Cardiac fibroblast (primary cell): ENCODE measurements around the gene FAM118A.

Experiments
- DNase-seq, 2 donors: peaks; one replicate each; pipeline versions ENCODE4 v3.0.0 to v3.0.0-alpha.2; 2010; ENCODE audit warnings: low read depth in 2 of 2
- H3K4me3 ChIP-seq, 2 donors: replicated peaks in 1 of 2; 1 replicate in 1 of 2; 2 replicates in 1 of 2; pipeline ENCODE4 v1.5.1; 2011; ENCODE audit warnings: low read depth in 2 of 2, low read length in 2 of 2, mild to moderate bottlenecking in 2 of 2, moderate library complexity in 1 of 2
- TF ChIP-seq, protein P1 (sequence below): IDR thresholded peaks from one replicate; pipeline ENCODE4 v1.5.1; 2011; ENCODE audit warnings: low read depth, mild to moderate bottlenecking, low read length, inconsistent platforms

Gene FAM118A

DNA sequence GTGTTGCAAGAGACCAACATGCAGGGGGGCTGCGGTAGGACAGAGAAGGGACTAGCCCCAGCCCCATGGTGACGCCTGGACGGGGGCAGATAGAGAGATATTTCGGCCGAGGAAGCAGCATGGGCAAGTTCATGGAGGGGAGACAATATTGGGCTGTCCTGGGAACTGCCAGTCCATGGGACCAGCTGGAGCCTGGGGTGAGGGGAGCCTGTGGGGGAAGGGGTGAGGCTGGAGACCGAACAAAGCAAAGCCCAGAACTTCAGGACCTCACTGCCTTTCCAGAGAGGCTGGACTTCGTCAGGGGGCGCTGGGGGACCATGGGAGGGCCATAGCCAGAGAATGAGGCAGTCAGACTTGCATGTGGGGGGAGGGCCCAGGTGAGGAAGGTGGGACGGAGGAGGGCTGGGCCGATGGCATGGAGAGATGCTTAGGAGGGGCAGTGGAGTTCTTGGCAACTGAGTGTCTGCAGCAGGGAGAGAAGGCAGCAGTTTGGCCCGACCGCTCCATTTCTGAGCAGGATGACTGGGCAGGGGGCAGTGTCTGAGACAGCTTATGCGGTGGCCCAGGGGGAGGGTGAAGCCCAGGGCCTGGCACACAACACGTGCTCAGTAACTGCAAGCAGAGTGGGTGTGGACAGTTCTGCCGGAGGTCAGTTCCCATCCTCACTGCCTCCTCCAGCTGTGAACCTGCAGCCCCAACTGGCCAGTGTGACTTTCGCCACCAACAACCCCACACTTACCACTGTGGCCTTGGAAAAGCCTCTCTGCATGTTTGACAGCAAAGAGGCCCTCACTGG is 24.3 kb upstream of the FAM118A start:
- DNase-seq = no peak
- H3K4me3 ChIP-seq = no peak overlapping the region

DNA sequence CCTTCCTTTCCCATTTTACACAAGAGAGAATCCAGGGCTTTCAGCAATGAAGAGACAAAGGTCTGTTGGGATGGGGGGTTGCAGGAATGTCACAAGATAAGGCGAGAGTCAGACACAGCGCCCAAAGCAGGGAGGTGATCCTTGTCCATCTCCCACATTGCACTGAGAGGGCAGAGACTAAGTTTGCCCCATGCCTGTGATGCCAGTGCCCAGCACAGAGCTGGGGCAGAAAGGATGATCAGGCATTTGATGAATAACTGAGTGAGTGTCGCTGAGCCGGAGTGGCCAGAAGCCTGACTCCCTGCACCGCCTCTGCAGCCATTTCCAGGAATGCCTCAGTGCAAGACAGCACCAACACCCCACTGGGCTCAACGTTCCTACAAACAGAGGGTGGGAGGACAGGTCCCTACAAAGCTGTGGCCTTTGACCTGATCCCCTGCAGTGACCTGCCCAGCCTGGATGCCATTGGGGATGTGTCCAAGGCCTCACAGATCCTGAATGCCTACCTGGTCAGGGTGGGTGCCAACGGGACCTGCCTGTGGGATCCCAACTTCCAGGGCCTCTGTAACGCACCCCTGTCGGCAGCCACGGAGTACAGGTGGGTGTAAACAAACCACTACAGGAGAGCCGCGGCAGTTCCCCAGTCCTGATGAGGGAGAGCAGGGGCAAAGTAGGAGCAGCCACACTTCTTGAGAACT is 22.7 kb upstream of the FAM118A start:
- H3K4me3 ChIP-seq = no peak overlapping the region
- TF ChIP-seq, protein P1, sequence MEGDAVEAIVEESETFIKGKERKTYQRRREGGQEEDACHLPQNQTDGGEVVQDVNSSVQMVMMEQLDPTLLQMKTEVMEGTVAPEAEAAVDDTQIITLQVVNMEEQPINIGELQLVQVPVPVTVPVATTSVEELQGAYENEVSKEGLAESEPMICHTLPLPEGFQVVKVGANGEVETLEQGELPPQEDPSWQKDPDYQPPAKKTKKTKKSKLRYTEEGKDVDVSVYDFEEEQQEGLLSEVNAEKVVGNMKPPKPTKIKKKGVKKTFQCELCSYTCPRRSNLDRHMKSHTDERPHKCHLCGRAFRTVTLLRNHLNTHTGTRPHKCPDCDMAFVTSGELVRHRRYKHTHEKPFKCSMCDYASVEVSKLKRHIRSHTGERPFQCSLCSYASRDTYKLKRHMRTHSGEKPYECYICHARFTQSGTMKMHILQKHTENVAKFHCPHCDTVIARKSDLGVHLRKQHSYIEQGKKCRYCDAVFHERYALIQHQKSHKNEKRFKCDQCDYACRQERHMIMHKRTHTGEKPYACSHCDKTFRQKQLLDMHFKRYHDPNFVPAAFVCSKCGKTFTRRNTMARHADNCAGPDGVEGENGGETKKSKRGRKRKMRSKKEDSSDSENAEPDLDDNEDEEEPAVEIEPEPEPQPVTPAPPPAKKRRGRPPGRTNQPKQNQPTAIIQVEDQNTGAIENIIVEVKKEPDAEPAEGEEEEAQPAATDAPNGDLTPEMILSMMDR = no peak
- DNase-seq = no peak

More for the DNA sequence above, 24.3 kb upstream of the FAM118A start:
- TF ChIP-seq, protein P1 = no peak

DNA sequence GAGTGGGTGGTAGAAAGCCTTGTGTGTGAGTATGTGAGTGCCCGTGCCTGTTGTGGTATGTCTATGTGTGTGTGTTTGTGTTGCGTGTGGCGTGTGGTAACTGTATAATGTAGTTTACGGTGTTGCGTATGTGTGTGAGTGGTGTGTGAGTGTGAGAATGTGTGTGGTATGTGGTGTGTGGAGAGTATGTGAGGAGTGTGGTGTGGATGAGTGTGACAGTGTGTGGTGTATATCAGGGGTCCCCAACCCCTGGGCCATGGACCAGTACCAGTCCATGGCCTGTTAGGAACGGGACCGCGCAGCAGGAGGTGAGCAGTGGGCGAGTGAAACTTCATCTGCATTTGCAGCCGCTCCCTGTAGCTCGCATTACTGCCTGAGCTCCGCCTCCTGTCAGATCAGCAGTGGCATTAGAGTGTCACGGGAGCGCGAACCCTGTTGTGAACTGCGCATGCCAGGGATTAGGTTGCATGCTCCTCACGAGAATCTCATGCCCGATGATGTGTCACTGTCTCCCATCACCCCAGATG is 19.3 kb upstream of the FAM118A start:
- TF ChIP-seq, protein P1 = no peak
- peak; percentile 42 to 50 for DNase-seq
- no peak overlapping the region for H3K4me3 ChIP-seq

DNA sequence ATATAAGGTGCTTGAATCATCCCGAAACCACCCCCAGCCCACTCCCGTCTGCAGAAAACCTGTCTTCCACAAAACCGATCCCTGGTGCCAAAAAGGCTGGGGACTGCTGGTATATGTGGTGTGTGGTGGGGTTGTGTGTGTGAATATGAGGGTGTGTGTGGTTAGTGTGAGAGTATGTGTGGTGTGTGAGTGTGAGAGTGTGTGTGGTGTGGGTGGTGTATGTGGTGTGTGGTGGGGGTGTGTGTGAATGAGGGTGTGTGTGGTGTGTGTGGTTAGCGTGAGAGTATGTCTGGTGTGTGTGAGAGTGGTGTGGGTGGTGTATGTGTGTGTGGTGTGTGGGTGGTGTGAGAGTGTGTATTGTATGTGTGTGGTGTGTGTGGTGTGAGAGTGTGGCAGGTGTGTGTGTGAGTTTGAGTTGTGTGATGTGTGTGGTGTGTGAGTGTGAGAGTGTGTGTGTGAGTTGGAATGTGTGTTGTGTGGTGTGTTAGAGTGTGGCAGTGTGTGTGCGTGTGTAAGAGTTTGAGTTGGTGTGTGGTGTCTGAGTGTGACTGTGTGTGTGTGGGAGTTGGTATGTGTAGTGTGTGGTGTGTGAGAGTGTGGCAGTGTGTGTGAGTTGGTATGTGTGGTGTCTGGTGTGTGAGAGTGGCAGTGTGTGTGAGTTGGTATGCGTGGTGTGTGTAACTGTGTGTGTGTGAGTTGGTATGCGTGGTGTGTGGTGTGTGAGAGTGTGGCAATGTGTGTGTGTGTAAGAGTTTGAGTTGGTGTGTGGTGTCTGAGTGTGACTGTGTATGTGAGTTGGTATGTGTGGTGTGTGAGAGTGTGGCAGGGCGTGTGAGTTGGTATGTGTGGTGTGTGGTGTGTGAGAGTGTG is 18.4 kb upstream of the FAM118A start:
- TF ChIP-seq, protein P1 = no peak
- DNase-seq = no peak
- no peak overlapping the region for H3K4me3 ChIP-seq

DNA sequence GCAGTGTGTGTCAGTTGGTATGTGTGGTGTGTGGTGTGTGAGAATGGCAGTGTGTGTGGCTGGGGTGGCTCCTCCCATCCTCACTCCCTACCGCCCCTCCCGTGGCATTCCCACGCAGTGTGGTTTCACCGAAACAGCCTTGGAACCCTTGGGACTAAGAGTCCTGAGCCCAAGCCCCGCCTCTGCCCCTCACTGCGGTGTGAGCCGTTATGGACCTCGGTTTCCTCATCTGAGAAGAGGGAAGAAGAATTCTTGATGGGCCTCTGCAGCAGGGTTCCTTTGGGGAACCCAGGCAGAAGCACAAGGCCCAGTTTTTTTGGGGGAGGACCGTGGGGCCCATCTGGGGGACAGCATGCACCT is 17.8 kb upstream of the FAM118A start:
- TF ChIP-seq, protein P1 = no peak
- no peak for DNase-seq
- no peak overlapping the region for H3K4me3 ChIP-seq

DNA sequence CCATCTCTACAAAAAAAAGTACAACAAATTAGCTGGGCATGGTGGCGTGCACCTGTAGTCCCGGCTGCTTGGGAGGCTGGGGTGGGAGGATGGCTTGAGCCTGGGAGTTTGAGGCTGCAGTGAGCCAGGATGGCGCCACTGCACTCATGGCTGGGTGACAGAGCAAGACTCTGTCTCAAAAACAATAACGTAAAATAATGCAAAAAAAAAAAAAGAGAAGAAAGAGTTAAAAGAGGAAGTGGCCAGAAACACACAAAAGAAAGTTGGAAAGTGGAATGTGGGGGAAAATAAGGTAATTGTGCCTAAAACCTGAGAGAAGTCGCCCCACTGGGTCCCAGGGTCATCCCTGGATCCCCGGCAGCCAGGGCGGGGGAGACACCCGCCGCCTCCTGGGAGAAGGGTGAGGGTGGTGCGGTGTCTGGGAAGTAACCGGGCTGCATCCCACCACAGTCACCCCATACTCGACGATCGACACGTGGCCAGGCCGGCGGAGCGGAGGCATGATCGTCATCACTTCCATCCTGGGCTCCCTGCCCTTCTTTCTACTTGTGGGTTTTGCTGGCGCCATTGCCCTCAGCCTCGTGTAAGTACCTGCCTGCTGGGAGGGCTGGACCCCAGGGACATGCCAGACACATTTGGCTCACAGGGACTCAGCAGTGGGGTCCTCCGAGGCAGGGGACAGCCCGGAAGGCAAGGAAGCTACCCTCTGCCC is 16.8 kb upstream of the FAM118A start:
- no peak overlapping the region for H3K4me3 ChIP-seq
- TF ChIP-seq, protein P1 = no peak
- DNase-seq = no peak
